KMS-11 (cell line): Measurements from ENCODE around the gene MRRF.

Experiments
- H2AFZ ChIP-seq: fragments of 200-600 bp; sonication (generic); 2 replicates; pipeline ENCODE4 v1.6.1; 2016; ENCODE audit warnings: antibody characterized with exemption, mixed run types, low read depth
- H3K27ac ChIP-seq: fragments of 200-600 bp; sonication (generic); 2 replicates; pipeline ENCODE4 v1.6.1; 2016; ENCODE audit warnings: mild to moderate bottlenecking, mixed run types
- H3K27me3 ChIP-seq: fragments of 200-600 bp; sonication (generic); 2 replicates; pipeline ENCODE4 v1.6.1; 2017; ENCODE audit warnings: mild to moderate bottlenecking, low read depth, mixed run types, moderate library complexity; ENCODE audit not compliant: insufficient read depth
- H3K36me3 ChIP-seq: fragments of 200-600 bp; sonication (generic); 2 replicates; pipeline ENCODE4 v1.6.1; 2017; ENCODE audit warnings: mild to moderate bottlenecking, mixed run types; ENCODE audit not compliant: insufficient read depth
- H3K4me1 ChIP-seq: fragments of 200-600 bp; sonication (generic); 2 replicates; pipeline ENCODE4 v1.6.1; 2016; ENCODE audit warnings: mild to moderate bottlenecking, low read depth, mixed run types; ENCODE audit not compliant: poor library complexity, severe bottlenecking
- H3K4me2 ChIP-seq: fragments of 200-600 bp; sonication (generic); 2 replicates; pipeline ENCODE4 v1.7.0; 2016; ENCODE audit warnings: mild to moderate bottlenecking, mixed run types
- H3K4me3 ChIP-seq: fragments of 200-600 bp; sonication (generic); IDR thresholded peaks from 2 replicates; pipeline ENCODE4 v1.6.1; 2017; ENCODE audit warnings: low read depth, low read length, mixed read lengths; ENCODE audit not compliant: insufficient read depth
- H3K79me2 ChIP-seq: fragments of 200-600 bp; sonication (generic); 2 replicates; pipeline ENCODE4 v1.6.1; 2016; ENCODE audit warnings: low read depth, mixed run types; ENCODE audit not compliant: insufficient read depth
- H3K9ac ChIP-seq: fragments of 200-600 bp; sonication (generic); 2 replicates; pipeline ENCODE4 v1.6.1; 2016; ENCODE audit warnings: mild to moderate bottlenecking, mixed run types
- H4K20me1 ChIP-seq: fragments of 200-600 bp; sonication (generic); 2 replicates; pipeline ENCODE4 v1.6.1; 2016; ENCODE audit warnings: mild to moderate bottlenecking, mixed run types; ENCODE audit not compliant: insufficient read depth
- CTCF ChIP-seq: fragments of 200-600 bp; sonication (generic); conservative IDR thresholded peaks from 2 replicates; pipeline ENCODE4 v1.6.1; 2017; ENCODE audit warnings: low read depth, mild to moderate bottlenecking, antibody characterized with exemption, low read length, moderate library complexity, mixed read lengths

The MRRF gene

GRCh38 chr9:122225312-122226141 is 39.2 kb upstream of the MRRF start:
- H3K4me3 ChIP-seq, result no peak overlapping the region
- no peaks in the 10 kb centered on the region for H3K27me3 ChIP-seq
- no peak overlapping the region for H3K9ac ChIP-seq
- no peak overlapping the region for H3K27ac ChIP-seq
- TF ChIP-seq CTCF, result no peak
- H3K4me2 ChIP-seq, result no peak overlapping the region
- H3K4me1 ChIP-seq, result no peaks in the 10 kb centered on the region
- H3K36me3 ChIP-seq, result no peaks in the 10 kb centered on the region
- no peaks in the 10 kb centered on the region for H4K20me1 ChIP-seq
- no peaks in the 10 kb centered on the region for H3K79me2 ChIP-seq
- H2AFZ ChIP-seq, result no peak overlapping the region

- H3K27me3 ChIP-seq, result no peaks in the 10 kb centered on the region
Measured at GRCh38 chr9:122226142-122226757, 38.4 kb upstream of the MRRF start.

GRCh38 chr9:122226758-122227574 is 37.7 kb upstream of the MRRF start:
- Histone ChIP-seq H4K20me1 (no peaks in the 10 kb centered on the region), H2AFZ (no peak overlapping the region), H3K27me3 (no peaks in the 10 kb centered on the region), H3K36me3 (no peaks in the 10 kb centered on the region), H3K27ac (no peak overlapping the region), H3K4me3 (no peak overlapping the region), H3K79me2 (no peaks in the 10 kb centered on the region), H3K4me1 (no peaks in the 10 kb centered on the region), H3K9ac (no peak overlapping the region), H3K4me2 (no peak overlapping the region)
- TF ChIP-seq CTCF, result no peak

More at GRCh38 chr9:122226142-122226757, 38.4 kb upstream of the MRRF start:
- Histone ChIP-seq H3K27ac (no peak overlapping the region), H4K20me1 (no peaks in the 10 kb centered on the region), H3K4me1 (no peaks in the 10 kb centered on the region), H2AFZ (no peak overlapping the region), H3K36me3 (no peaks in the 10 kb centered on the region), H3K9ac (no peak overlapping the region), H3K79me2 (no peaks in the 10 kb centered on the region), H3K4me3 (no peak overlapping the region), H3K4me2 (no peak overlapping the region)
- TF ChIP-seq CTCF, result no peak

- H3K27ac ChIP-seq, result no peak overlapping the region
- H3K4me3 ChIP-seq, result no peak overlapping the region
- H3K36me3 ChIP-seq, result no peaks in the 10 kb centered on the region
- H3K4me1 ChIP-seq, result no peaks in the 10 kb centered on the region
- no peaks in the 10 kb centered on the region for H4K20me1 ChIP-seq
- TF ChIP-seq CTCF, result no peak
- no peak overlapping the region for H3K9ac ChIP-seq
- no peaks in the 10 kb centered on the region for H3K79me2 ChIP-seq
- H2AFZ ChIP-seq, result no peak overlapping the region
- no peaks in the 10 kb centered on the region for H3K27me3 ChIP-seq
- no peak overlapping the region for H3K4me2 ChIP-seq
Measured at GRCh38 chr9:122227575-122227900, 37.1 kb upstream of the MRRF start.
